Gastrocnemius medialis (tissue), 4 donors: ENCODE measurements around the gene ADARB1.

Experiments used
- POLR2A ChIP-seq, 2 donors: fragments of 450-650 bp; IDR thresholded peaks; one replicate each; pipeline ENCODE4 v1.6.1; 2017; ENCODE audit warnings: antibody characterized with exemption in 2 of 2, mild to moderate bottlenecking in 2 of 2, moderate library complexity in 2 of 2
- TF ChIP-seq, protein P1 (sequence below), 5 experiments: fragments of 450-650 bp in 3 of 5; fragments of 200-600 bp in 2 of 5; sonication (generic) in 2 of 5; IDR thresholded peaks in 4 of 5; conservative IDR thresholded peaks in 1 of 5; 1 replicate in 4 of 5; 2 replicates in 1 of 5; pipeline ENCODE4 v1.5.1; 2016 to 2019; ENCODE audit warnings: antibody characterized with exemption in 5 of 5, mild to moderate bottlenecking in 3 of 5, moderate library complexity in 3 of 5

DNA sequence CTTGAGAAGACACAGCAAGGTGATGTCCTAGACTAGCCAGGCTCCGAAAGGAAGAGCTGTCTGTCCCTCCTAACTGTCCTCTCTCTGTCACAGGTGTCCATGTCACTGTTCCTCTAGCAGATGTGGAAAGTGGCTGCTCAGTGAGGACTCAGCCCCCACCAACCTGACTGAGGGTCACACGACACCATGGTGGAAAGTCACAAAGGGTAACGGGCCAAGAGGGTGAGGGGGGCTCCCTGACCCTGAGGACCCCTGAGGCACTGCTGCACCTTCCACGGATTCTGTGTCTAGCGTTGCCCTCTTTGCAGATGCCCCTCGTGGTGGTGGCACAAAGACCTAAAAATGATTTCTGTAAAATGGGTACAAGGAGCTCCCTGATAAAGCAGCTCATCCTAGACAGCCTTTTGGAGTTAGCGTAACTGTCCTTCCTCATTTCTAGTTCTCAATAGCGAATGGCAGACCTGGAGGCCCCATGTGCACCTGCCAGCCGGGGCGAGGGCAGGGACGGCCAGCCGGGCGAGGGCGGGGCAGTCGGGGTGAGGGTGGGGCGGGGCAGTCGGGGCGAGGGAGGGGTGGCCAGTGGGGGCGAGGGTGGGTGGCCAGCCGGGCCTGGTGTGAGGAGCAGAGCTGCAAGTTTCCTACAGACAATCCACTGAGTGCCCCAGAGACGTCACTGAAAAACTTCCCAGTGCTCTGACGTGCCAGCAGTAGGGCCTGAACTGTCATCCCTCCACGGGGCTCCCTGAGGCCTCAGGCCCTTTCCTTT lies 189.9 kb downstream of the ADARB1 start:
- no peak for TF ChIP-seq POLR2A (IDR thresholded peaks at IDR 0.05)
- TF ChIP-seq, protein P1, sequence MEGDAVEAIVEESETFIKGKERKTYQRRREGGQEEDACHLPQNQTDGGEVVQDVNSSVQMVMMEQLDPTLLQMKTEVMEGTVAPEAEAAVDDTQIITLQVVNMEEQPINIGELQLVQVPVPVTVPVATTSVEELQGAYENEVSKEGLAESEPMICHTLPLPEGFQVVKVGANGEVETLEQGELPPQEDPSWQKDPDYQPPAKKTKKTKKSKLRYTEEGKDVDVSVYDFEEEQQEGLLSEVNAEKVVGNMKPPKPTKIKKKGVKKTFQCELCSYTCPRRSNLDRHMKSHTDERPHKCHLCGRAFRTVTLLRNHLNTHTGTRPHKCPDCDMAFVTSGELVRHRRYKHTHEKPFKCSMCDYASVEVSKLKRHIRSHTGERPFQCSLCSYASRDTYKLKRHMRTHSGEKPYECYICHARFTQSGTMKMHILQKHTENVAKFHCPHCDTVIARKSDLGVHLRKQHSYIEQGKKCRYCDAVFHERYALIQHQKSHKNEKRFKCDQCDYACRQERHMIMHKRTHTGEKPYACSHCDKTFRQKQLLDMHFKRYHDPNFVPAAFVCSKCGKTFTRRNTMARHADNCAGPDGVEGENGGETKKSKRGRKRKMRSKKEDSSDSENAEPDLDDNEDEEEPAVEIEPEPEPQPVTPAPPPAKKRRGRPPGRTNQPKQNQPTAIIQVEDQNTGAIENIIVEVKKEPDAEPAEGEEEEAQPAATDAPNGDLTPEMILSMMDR (IDR thresholded peaks at IDR 0.05 in 4 of 5, conservative IDR thresholded peaks at IDR 0.05 in 1 of 5): no peak
